T-cell (primary cell): ENCODE data around the gene ASB5. TPM values are rescaled to one million over a fixed set of nuclear protein-coding genes. Genes with fewer than 3 reads are reported as not detected.
"Not testable (repeated sequence)": the region's sequence is repeated elsewhere in the genome, so short reads cannot be mapped to it uniquely, and the experiment has no call there.

Experiments used
- ATAC-seq, 4 experiments: fragments of 200-7000 bp in 3 of 4; fragments of 150-1000 bp in 1 of 4; cut with Tn5 transposase; replicated peaks in 1 of 4; 1 replicate in 3 of 4; 2 replicates in 1 of 4; pipeline ENCODE4 v1.10.0; 2021; ENCODE audit warnings: moderate library complexity in 3 of 4, mild to moderate bottlenecking in 2 of 4, moderate number of reproducible peaks in 1 of 4
- CTCF ChIA-PET, 2 donors: fragments of 300-600 bp; sonication (Branson Sonifier 250); formaldehyde crosslinking; loops; one replicate each; lab custom pipeline; 2022; ENCODE audit warnings: antibody characterized with exemption in 2 of 2; lab: Charles Lee
- POLR2A ChIA-PET, 2 donors: fragments of 300-600 bp; sonication (Branson Sonifier 250); formaldehyde crosslinking; loops; one replicate each; lab custom pipeline; 2022; ENCODE audit warnings: antibody characterized with exemption in 2 of 2; lab: Charles Lee
- DNase-seq, 35 experiments: peaks; one replicate each; pipeline versions ENCODE4 v3.0.0 to v3.0.0-alpha.2; 2013 to 2023
- H3K27ac ChIP-seq: one replicate; pipeline ENCODE4 v1.5.1; 2013; ENCODE audit warnings: low read length
- H3K27me3 ChIP-seq, 2 experiments: replicated peaks in 1 of 2; 1 replicate in 1 of 2; 2 replicates in 1 of 2; pipeline versions ENCODE4 v1.6.1 to v1.7.0; 2013; ENCODE audit warnings: low read length in 1 of 2, mixed read lengths in 1 of 2; ENCODE audit not compliant: control insufficient read depth in 2 of 2, insufficient read depth in 2 of 2; ENCODE audit errors: extremely low read depth in 1 of 2
- H3K36me3 ChIP-seq, 2 donors: 1 replicate in 1 of 2; 2 replicates in 1 of 2; pipeline versions ENCODE4 v1.6.1 to v1.7.0; 2013; ENCODE audit warnings: low read length in 1 of 2; ENCODE audit not compliant: control insufficient read depth in 2 of 2, insufficient read depth in 1 of 2; ENCODE audit errors: extremely low read depth in 1 of 2
- H3K4me1 ChIP-seq, 2 experiments: 1 replicate in 1 of 2; 2 replicates in 1 of 2; pipeline versions ENCODE4 v1.6.1 to v1.7.0; 2013; ENCODE audit warnings: low read length in 2 of 2, mixed read lengths in 1 of 2; ENCODE audit not compliant: insufficient read depth in 2 of 2, control insufficient read depth in 1 of 2; ENCODE audit errors: extremely low read depth in 1 of 2
- H3K4me3 ChIP-seq, 2 donors: 1 replicate in 1 of 2; 2 replicates in 1 of 2; pipeline versions ENCODE4 v1.5.1 to v1.7.0; 2013; ENCODE audit warnings: mild to moderate bottlenecking in 2 of 2, low read length in 1 of 2, moderate library complexity in 1 of 2; ENCODE audit not compliant: control insufficient read depth in 1 of 2; ENCODE audit errors: extremely low read depth in 1 of 2
- H3K9me3 ChIP-seq: 2 replicates; pipeline ENCODE4 v1.7.0; 2013
- H3K27ac Mint-ChIP-seq, 2 donors: one replicate each; pipeline ENCODE4 v1.8.0; 2020 to 2021; ENCODE audit warnings: mild to moderate bottlenecking in 2 of 2, mixed read lengths in 2 of 2
- H3K27me3 Mint-ChIP-seq, 2 donors: one replicate each; pipeline ENCODE4 v1.8.0; 2021 to 2022; ENCODE audit warnings: mixed read lengths in 2 of 2
- H3K36me3 Mint-ChIP-seq: one replicate; pipeline ENCODE4 v1.8.0; 2021; ENCODE audit warnings: mixed read lengths
- H3K4me1 Mint-ChIP-seq, 3 donors: one replicate each; pipeline ENCODE4 v1.8.0; 2020 to 2022; ENCODE audit warnings: mixed read lengths in 3 of 3, mild to moderate bottlenecking in 1 of 3
- H3K4me3 Mint-ChIP-seq, 3 donors: one replicate each; pipeline ENCODE4 v1.8.0; 2020 to 2022; ENCODE audit warnings: mild to moderate bottlenecking in 3 of 3, mixed read lengths in 3 of 3, moderate library complexity in 3 of 3
- H3K9me3 Mint-ChIP-seq, 3 donors: one replicate each; pipeline ENCODE4 v1.8.0; 2020 to 2022; ENCODE audit warnings: mixed read lengths in 3 of 3
- WGBS: methylation state at CpG from one replicate; pipeline ENCODE4 v1.1.5; 2013; ENCODE audit warnings: missing lambda C conversion rate; ENCODE audit not compliant: insufficient coverage; 5-methylcytosine and 5-hydroxymethylcytosine counted together
- total RNA-seq, 35 experiments: library from RNA in 6 of 35; stranded (reverse) in 6 of 35; fragments of 120-200 nt in 1 of 35; gene quantifications; one replicate each; pipeline versions ENCODE4 v1.2.1 to v1.2.4 and lab custom pipeline; 2013 to 2026

Gene ASB5
- total RNA-seq, 5 donors from 2014 or later (not counting 1 experiment from before 2014, with no cell fraction given): not detected

DNA sequence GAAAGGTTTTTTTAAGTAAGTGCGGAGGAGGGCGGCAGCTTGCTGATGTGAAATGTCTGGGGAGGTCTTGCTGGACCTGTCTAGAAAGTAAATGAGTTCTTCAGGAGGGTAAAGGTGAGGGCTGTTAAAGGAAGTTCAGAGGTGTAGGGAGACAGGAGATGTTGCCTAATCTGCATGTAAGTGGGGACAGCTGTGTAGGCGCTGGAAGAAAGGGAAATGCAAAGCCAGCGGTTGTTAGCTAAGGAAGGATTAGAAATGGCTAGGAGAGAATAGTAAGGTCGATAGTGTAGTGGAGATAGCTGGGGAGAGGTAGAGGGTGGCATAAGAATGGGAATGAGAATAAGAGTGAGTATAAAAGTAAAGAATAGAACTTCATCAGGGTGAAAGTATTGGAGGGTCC lies 26.9 kb upstream of the ASB5 start:
- 88% methylated on average over 4 of the region's 5 CpGs for WGBS
- ATAC-seq, H3K4me3 ChIP-seq: not testable (repeated sequence)

DNA sequence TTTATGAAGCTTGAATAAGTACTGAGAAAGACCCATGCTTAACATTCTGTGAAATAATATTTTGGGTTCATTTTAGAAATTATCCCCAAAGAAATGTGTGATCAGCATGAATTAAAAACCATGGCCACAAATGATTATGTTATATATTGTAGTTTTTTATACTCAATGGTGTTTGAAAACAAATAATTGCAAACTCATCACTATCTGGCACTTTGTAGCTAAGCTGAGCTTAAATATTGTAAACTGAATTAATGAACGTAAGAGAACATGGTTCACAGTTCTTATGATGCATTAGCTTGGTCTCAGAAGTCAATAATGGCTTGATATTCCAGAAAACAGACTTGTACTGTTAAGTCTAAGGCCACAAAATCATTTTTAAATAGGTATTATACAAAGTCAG lies 24.6 kb upstream of the ASB5 start:
- Mint-ChIP-seq H3K4me1 (no peaks in the 10 kb centered on the region), H3K36me3 (no peaks in the 10 kb centered on the region), H3K27me3 (peaks cover 2 to 6% of the 10 kb centered on the region in 2 donors), H3K4me3 (no peak overlapping the region), H3K9me3 (no peaks in the 10 kb centered on the region), H3K27ac (no peak overlapping the region)
- ATAC-seq (no peak), DNase-seq (no peak)
- CTCF ChIA-PET: no interaction called here
- H3K27me3 ChIP-seq: peaks cover 0 to 4% of the 10 kb centered on the region in 2 experiments
- WGBS: no CpG with 5 or more reads among the region's 1 CpG
- no peak overlapping the region for H3K4me3 ChIP-seq
- no peaks in the 10 kb centered on the region for H3K36me3 ChIP-seq
- no peaks in the 10 kb centered on the region for H3K9me3 ChIP-seq
- no peak overlapping the region for H3K27ac ChIP-seq
- POLR2A ChIA-PET: interaction anchor here in 1 of 2 donors (0.6 kb wide), 1 partner anchor 45 kb away, joined by 3 read pairs; no protein-coding TSS in a partner anchor
- no peaks in the 10 kb centered on the region for H3K4me1 ChIP-seq

More for the DNA sequence above, 26.9 kb upstream of the ASB5 start:
- H3K4me1 ChIP-seq, H3K27ac Mint-ChIP-seq, DNase-seq, H3K9me3 ChIP-seq, POLR2A ChIA-PET, H3K27me3 Mint-ChIP-seq, H3K9me3 Mint-ChIP-seq, H3K27me3 ChIP-seq, H3K36me3 ChIP-seq, CTCF ChIA-PET, H3K36me3 Mint-ChIP-seq, H3K4me3 Mint-ChIP-seq, H3K4me1 Mint-ChIP-seq, H3K27ac ChIP-seq: not testable (repeated sequence)

DNA sequence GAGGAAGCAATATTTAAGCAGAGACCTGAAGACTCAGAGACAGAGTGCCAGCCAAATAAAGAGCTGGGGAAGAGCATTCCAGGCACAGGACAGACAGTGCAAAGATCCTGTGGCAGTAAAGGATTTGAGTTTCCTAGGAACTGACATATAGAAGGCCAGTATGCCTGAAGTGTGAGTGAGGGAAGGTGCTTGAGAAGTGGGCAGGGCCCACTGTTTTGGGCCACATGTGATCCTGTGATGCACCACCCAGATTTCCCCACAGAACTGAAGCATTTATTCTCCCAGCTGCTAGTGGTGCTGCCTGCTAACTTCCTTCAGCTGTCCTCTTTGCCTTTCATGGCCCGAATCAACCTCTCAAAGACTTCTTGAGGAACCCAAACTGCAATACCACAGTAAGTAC lies 23.9 kb upstream of the ASB5 start:
- H3K4me3 Mint-ChIP-seq: no peak overlapping the region
- no peak overlapping the region for H3K27ac Mint-ChIP-seq
- ChIA-PET CTCF (no interaction called here), POLR2A (no interaction called here)
- H3K27ac ChIP-seq: no peak overlapping the region
- H3K27me3 ChIP-seq: peaks cover 0 to under 1% of the 10 kb centered on the region in 2 experiments
- no peaks in the 10 kb centered on the region for H3K9me3 Mint-ChIP-seq
- H3K4me1 Mint-ChIP-seq: no peaks in the 10 kb centered on the region
- WGBS: no CpG with 5 or more reads among the region's 1 CpG
- no peaks in the 10 kb centered on the region for H3K4me1 ChIP-seq
- H3K27me3 Mint-ChIP-seq: peaks cover 2 to 7% of the 10 kb centered on the region in 2 donors
- H3K36me3 ChIP-seq: no peaks in the 10 kb centered on the region
- no peak for ATAC-seq
- H3K36me3 Mint-ChIP-seq: no peaks in the 10 kb centered on the region
- no peaks in the 10 kb centered on the region for H3K9me3 ChIP-seq
- DNase-seq: no peak
- H3K4me3 ChIP-seq: no peak overlapping the region

DNA sequence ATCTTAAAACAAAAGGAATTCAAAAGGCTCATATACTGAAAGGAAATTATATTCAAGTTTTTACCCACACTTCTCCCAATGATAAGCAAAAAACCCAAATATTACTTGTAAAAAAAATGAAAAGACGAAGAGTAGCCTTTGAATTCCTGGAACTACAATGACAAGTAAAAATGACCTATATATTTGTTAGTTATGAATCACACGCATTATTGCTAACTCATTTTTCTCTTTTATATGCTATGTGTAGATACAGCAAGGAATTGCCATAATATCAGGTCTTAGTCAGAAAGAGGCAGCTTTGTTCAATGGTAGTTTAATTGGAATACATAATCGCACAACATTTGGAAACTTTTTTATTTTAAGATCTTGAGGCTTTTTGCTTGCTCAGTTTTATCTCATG lies 22.7 kb upstream of the ASB5 start:
- Mint-ChIP-seq H3K27ac (no peak overlapping the region), H3K9me3 (no peaks in the 10 kb centered on the region), H3K36me3 (no peaks in the 10 kb centered on the region), H3K4me3 (no peak overlapping the region), H3K4me1 (no peaks in the 10 kb centered on the region), H3K27me3 (peaks cover 2 to 7% of the 10 kb centered on the region in 2 donors)
- no CpG with 5 or more reads among the region's 3 CpGs for WGBS
- POLR2A ChIA-PET: no interaction called here
- Histone ChIP-seq H3K4me1 (no peaks in the 10 kb centered on the region), H3K4me3 (no peak overlapping the region), H3K27me3 (no peaks in the 10 kb centered on the region), H3K9me3 (no peaks in the 10 kb centered on the region), H3K36me3 (no peaks in the 10 kb centered on the region), H3K27ac (no peak overlapping the region)
- CTCF ChIA-PET: no interaction called here
- ATAC-seq (no peak), DNase-seq (no peak)

DNA sequence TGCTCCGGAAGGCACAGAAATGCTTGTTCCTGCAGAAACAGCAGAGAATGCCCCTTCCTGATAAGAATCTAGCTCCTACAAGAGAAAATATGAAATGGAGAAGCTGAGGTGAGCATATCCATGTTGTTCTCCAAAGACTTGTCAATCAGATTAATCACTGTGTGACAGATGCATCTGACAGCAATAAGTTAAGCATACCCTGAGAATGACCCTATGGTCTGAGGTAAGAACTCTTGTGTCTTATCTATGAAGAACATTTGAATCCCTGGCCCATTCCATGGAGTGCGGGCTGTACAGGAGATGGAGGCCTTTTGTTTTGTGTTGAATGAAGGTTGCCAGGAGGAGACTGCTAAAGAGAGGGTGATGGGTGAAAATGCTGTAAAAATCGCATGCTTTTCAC lies 21.5 kb upstream of the ASB5 start:
- DNase-seq (no peak), ATAC-seq (no peak)
- Histone ChIP-seq H3K4me1 (no peaks in the 10 kb centered on the region), H3K36me3 (no peaks in the 10 kb centered on the region), H3K27ac (no peak overlapping the region), H3K4me3 (no peak overlapping the region), H3K9me3 (no peaks in the 10 kb centered on the region), H3K27me3 (no peaks in the 10 kb centered on the region)
- no peak overlapping the region for H3K4me3 Mint-ChIP-seq
- ChIA-PET CTCF (interaction anchor here in 1 of 2 donors (0.6 kb wide), 1 partner anchor 303 kb away, joined by 3 read pairs; no protein-coding TSS in a partner anchor), POLR2A (no interaction called here)
- no peaks in the 10 kb centered on the region for H3K4me1 Mint-ChIP-seq
- peaks cover 2 to 7% of the 10 kb centered on the region in 2 donors for H3K27me3 Mint-ChIP-seq
- H3K27ac Mint-ChIP-seq: no peak overlapping the region
- no peaks in the 10 kb centered on the region for H3K36me3 Mint-ChIP-seq
- H3K9me3 Mint-ChIP-seq: no peaks in the 10 kb centered on the region
- 90% methylated on average over 1 of the region's 3 CpGs for WGBS

DNA sequence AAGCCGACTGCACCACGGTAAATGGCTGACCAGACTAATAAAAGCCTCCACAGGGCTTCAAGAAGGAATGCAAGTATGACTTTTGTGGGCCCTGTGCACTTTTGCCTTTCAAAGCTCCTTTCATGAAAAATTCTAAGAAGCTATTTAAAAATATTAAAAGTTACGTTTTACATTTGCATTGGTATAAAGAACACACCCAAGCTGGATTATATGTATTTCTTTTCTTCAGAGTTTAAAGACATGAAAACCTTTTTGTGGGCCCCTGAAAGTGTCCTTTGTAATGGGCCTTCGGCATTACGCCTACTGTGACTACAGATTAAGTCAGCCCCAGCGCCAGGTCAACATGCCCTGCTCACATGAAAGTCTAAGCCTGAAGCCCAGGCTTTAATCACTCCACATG lies 20.5 kb upstream of the ASB5 start:
- 62% methylated on average over 2 of the region's 6 CpGs for WGBS
- H3K4me3 Mint-ChIP-seq: no peak overlapping the region
- H3K9me3 Mint-ChIP-seq: no peaks in the 10 kb centered on the region

DNA sequence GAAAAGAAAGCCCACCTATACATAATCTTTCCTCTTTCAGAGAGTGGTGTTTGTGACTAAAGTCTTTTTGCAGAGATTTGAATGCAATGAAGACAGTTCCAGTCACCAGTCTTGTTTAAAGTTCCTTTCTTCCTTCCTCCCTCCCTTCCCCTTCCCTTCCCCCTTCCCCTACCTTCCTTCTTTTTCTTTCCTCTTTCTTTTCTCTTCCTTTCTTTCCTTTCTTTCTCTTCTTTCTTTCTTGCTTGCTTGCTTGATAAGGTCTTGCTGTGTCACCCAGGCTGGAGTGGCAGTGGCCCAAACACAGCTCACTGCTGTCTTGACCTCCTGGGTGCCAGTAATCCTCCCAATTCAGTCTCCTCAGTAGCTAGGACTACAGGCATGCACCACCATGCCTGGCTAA lies 19.0 kb upstream of the ASB5 start:
- Histone ChIP-seq H3K27me3 (no peaks in the 10 kb centered on the region), H3K36me3 (no peaks in the 10 kb centered on the region), H3K4me1 (no peaks in the 10 kb centered on the region), H3K4me3 (no peak overlapping the region), H3K9me3 (no peaks in the 10 kb centered on the region), H3K27ac (no peak overlapping the region)
- DNase-seq (no peak), ATAC-seq (no peak)
- no peaks in the 10 kb centered on the region for H3K4me1 Mint-ChIP-seq
- no peak overlapping the region for H3K27ac Mint-ChIP-seq
- H3K36me3 Mint-ChIP-seq: no peaks in the 10 kb centered on the region
- peaks cover 2 to 7% of the 10 kb centered on the region in 2 donors for H3K27me3 Mint-ChIP-seq
- no peaks in the 10 kb centered on the region for H3K9me3 Mint-ChIP-seq
- CTCF ChIA-PET: no interaction called here
- no peak overlapping the region for H3K4me3 Mint-ChIP-seq
- POLR2A ChIA-PET: interaction anchor here in 1 of 2 donors (0.6 kb wide), 1 partner anchor 140 kb away, joined by 3 read pairs; no protein-coding TSS in a partner anchor

More for the DNA sequence above, 20.5 kb upstream of the ASB5 start:
- H3K4me3 ChIP-seq: no peak overlapping the region
- H3K9me3 ChIP-seq: no peaks in the 10 kb centered on the region
- CTCF ChIA-PET: no interaction called here
- no peak for DNase-seq
- ATAC-seq: no peak
- no peaks in the 10 kb centered on the region for H3K4me1 ChIP-seq
- Mint-ChIP-seq H3K36me3 (no peaks in the 10 kb centered on the region), H3K27ac (no peak overlapping the region), H3K4me1 (no peaks in the 10 kb centered on the region), H3K27me3 (peaks cover 2 to 7% of the 10 kb centered on the region in 2 donors)
- no peaks in the 10 kb centered on the region for H3K27me3 ChIP-seq
- POLR2A ChIA-PET: no interaction called here
- no peaks in the 10 kb centered on the region for H3K36me3 ChIP-seq
- H3K27ac ChIP-seq: no peak overlapping the region
